ENCODE data around the gene GPC5. TPM values are rescaled to one million over a fixed set of nuclear protein-coding genes. Genes with fewer than 3 reads are reported as not detected.

GPC5 gene
- total RNA-seq, 1 donor from 2014 or later: 8.7 TPM

GRCh38 chr13:92313382-92313781, 915.0 kb downstream of the GPC5 start:
- Histone ChIP-seq H3K36me3 (no peaks in the 10 kb centered on the region), H3K27ac (no peak overlapping the region), H3K4me3 (no peak overlapping the region), H3K27me3 (ENCODE audit: low read depth) (no peaks in the 10 kb centered on the region), H3K4me1 (no peaks in the 10 kb centered on the region), H3K9me3 (no peaks in the 10 kb centered on the region)
- TF ChIP-seq CTCF (IDR thresholded peaks at IDR 0.05): no peak
- ATAC-seq (no peak), DNase-seq (no peak)
- intact Hi-C loops (cut with DNase I): no loop called here

DNA sequence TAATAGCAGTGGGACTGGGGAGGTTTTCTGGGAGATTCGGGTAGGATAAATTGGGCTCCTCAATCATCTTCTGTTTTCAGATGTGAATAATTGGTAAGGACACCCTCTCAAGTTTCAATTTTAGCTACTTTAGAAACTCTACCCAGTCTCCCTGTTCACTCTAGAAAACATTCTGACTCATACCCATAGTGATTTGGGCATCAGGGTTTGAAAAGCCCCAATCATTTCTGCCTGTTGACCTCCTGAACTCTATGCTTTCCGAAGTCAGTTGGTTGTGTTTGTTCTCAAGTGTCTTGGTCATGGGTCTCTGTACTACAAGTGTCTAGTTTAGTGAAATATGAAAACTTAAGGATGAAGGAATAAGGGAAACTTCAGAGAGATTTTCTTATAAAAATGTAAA, 916.8 kb downstream of the GPC5 start:
- no peak for ATAC-seq
- Histone ChIP-seq H3K27ac (no peak overlapping the region), H3K36me3 (no peaks in the 10 kb centered on the region), H3K27me3 (ENCODE audit: low read depth) (no peaks in the 10 kb centered on the region), H3K9me3 (no peaks in the 10 kb centered on the region), H3K4me1 (no peaks in the 10 kb centered on the region), H3K4me3 (no peak overlapping the region)
- no peak for TF ChIP-seq CTCF (IDR thresholded peaks at IDR 0.05)
- no peak for DNase-seq
- intact Hi-C loops (cut with DNase I): no loop called here

DNA sequence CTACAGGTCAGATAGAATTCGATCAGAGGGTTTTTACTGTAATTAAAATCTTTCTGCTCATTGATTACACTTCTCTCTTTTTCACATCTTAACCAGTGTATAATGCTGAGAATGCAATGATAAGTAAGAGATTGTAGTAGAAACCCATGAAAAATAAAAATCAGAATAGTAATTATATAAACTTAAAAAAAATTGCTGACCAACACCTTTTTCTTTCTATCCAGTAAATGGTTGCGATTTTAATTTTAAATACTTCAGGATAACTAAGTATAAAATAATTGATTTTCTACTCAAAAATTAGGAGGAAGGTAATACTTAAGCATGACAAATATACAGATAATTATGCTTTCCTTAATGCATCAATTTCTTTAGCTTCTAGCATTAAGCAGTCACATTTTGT, 917.6 kb downstream of the GPC5 start:
- H3K27me3 ChIP-seq (ENCODE audit: low read depth): no peaks in the 10 kb centered on the region
- no peak overlapping the region for H3K27ac ChIP-seq
- intact Hi-C loops (cut with DNase I): no loop called here
- TF ChIP-seq CTCF (IDR thresholded peaks at IDR 0.05): no peak
- no peak for ATAC-seq
- no peaks in the 10 kb centered on the region for H3K36me3 ChIP-seq
- H3K4me1 ChIP-seq: no peaks in the 10 kb centered on the region
- DNase-seq: no peak
- H3K9me3 ChIP-seq: no peaks in the 10 kb centered on the region
- no peak overlapping the region for H3K4me3 ChIP-seq

- intact Hi-C loops (cut with DNase I): no loop called here
- H3K4me3 ChIP-seq: no peak overlapping the region
- no peak for TF ChIP-seq CTCF (IDR thresholded peaks at IDR 0.05)
- DNase-seq (no peak), ATAC-seq (no peak)
- H3K4me1 ChIP-seq: no peaks in the 10 kb centered on the region
- no peaks in the 10 kb centered on the region for H3K9me3 ChIP-seq
- no peak overlapping the region for H3K27ac ChIP-seq
- H3K27me3 ChIP-seq (ENCODE audit: low read depth): no peaks in the 10 kb centered on the region
- no peaks in the 10 kb centered on the region for H3K36me3 ChIP-seq
Measured at GRCh38 chr13:92317066-92317465, 918.6 kb downstream of the GPC5 start.

- no peak for TF ChIP-seq CTCF (IDR thresholded peaks at IDR 0.05)
- no peak overlapping the region for H3K27ac ChIP-seq
- H3K4me3 ChIP-seq: no peak overlapping the region
- H3K27me3 ChIP-seq (ENCODE audit: low read depth): no peaks in the 10 kb centered on the region
- DNase-seq (no peak), ATAC-seq (no peak)
- H3K36me3 ChIP-seq: no peaks in the 10 kb centered on the region
- no peaks in the 10 kb centered on the region for H3K9me3 ChIP-seq
- intact Hi-C loops (cut with DNase I): no loop called here
- H3K4me1 ChIP-seq: no peaks in the 10 kb centered on the region
Measured at GRCh38 chr13:92320323-92320722, 921.9 kb downstream of the GPC5 start.

DNA sequence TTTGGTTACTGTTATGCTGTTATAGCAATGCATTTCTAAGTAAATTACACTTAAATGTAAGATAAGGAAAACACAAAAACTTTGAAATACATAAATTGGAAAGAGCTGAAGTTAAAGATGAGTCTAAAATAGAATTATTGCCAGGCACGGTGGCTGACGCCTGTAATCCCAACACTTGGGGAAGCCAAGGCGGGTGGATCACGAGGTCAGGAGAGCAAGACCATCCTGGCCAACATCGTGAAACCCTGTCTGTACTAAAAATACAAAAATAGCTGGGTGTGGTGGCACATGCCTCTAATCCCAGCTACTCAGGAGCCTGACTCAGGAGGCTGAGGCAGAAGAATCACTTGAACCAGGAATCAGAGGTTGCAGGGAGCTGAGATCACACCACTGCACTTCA, 922.8 kb downstream of the GPC5 start:
- TF ChIP-seq CTCF (IDR thresholded peaks at IDR 0.05): no peak
- H3K27me3 ChIP-seq (ENCODE audit: low read depth): no peaks in the 10 kb centered on the region
- DNase-seq: no peak
- no peaks in the 10 kb centered on the region for H3K9me3 ChIP-seq
- intact Hi-C loops (cut with DNase I): no loop called here
- H3K27ac ChIP-seq: no peak overlapping the region
- no peak overlapping the region for H3K4me3 ChIP-seq
- no peaks in the 10 kb centered on the region for H3K36me3 ChIP-seq
- H3K4me1 ChIP-seq: no peaks in the 10 kb centered on the region
- ATAC-seq: no peak
